Endodermal cell (in vitro differentiated cells): ENCODE data around the gene CDC42SE1. TPM values are rescaled to one million over a fixed set of nuclear protein-coding genes. Genes with fewer than 3 reads are reported as not detected.

Experiments used
- DNase-seq: peaks from one replicate; pipeline ENCODE4 v3.0.0-alpha.2; 2017
- H3K27ac ChIP-seq: 2 replicates; pipeline ENCODE4 v1.5.1; 2013; ENCODE audit warnings: mild to moderate bottlenecking, low read depth, low read length, moderate library complexity
- H3K27me3 ChIP-seq: 2 replicates; pipeline ENCODE4 v1.6.1; 2013; ENCODE audit warnings: mild to moderate bottlenecking, low read length, moderate library complexity; ENCODE audit not compliant: insufficient read depth, control insufficient read depth, poor library complexity, severe bottlenecking
- H3K36me3 ChIP-seq: 2 replicates; pipeline ENCODE4 v1.7.0; 2013; ENCODE audit warnings: mild to moderate bottlenecking, low read length, moderate library complexity; ENCODE audit not compliant: control insufficient read depth, insufficient read depth
- H3K4me1 ChIP-seq: one replicate; pipeline ENCODE4 v1.7.0; 2013; ENCODE audit warnings: low read length; ENCODE audit not compliant: control insufficient read depth, insufficient read depth
- H3K4me3 ChIP-seq: 2 replicates; pipeline ENCODE4 v1.5.1; 2013; ENCODE audit warnings: mild to moderate bottlenecking, low read length, moderate library complexity
- H3K9ac ChIP-seq: 2 replicates; pipeline ENCODE4 v1.6.1; 2013; ENCODE audit warnings: mild to moderate bottlenecking, low read length, moderate library complexity; ENCODE audit not compliant: poor library complexity, severe bottlenecking; ENCODE audit errors: extremely low read depth
- H3K9me3 ChIP-seq: 2 replicates; pipeline ENCODE4 v1.6.1; 2013; ENCODE audit warnings: mild to moderate bottlenecking, low read length, moderate library complexity; ENCODE audit not compliant: control insufficient read depth
- H3K27ac Mint-ChIP-seq: 2 replicates; pipeline ENCODE4 v1.8.0; 2020; ENCODE audit warnings: mixed read lengths
- H3K27me3 Mint-ChIP-seq: 2 replicates; pipeline ENCODE4 v1.8.0; 2021; ENCODE audit warnings: mild to moderate bottlenecking, mixed read lengths; ENCODE audit not compliant: insufficient read depth
- H3K36me3 Mint-ChIP-seq: 2 replicates; pipeline ENCODE4 v1.8.0; 2020; ENCODE audit warnings: low read depth, mixed read lengths
- H3K4me1 Mint-ChIP-seq: 2 replicates; pipeline ENCODE4 v1.8.0; 2020; ENCODE audit warnings: mixed read lengths
- H3K4me3 Mint-ChIP-seq: 2 replicates; pipeline ENCODE4 v1.8.0; 2020; ENCODE audit warnings: mild to moderate bottlenecking, moderate library complexity, mixed read lengths
- H3K9me3 Mint-ChIP-seq: 2 replicates; pipeline ENCODE4 v1.8.0; 2020; ENCODE audit warnings: mild to moderate bottlenecking, mixed read lengths
- WGBS, 2 experiments: methylation state at CpG; one replicate each; pipeline versions ENCODE4 v1.1.5 to v1.1.7; 2013; ENCODE audit warnings: missing lambda C conversion rate in 2 of 2, mixed read lengths in 1 of 2; ENCODE audit not compliant: insufficient coverage in 1 of 2, insufficient read length in 1 of 2; 5-methylcytosine and 5-hydroxymethylcytosine counted together
- total RNA-seq, 2 donors: library from RNA; stranded (reverse); fragmentation: NEBNext Ultra II Directional in 1 of 2; extraction: Animal tissue kit (Norgen Biotek cat#: 25700) in 1 of 2; gene quantifications; 2 replicates in 1 of 2; 3 replicates in 1 of 2; pipeline ENCODE4 v1.2.1, GENCODE V29; 2021
- TF ChIP-seq, protein P1 (sequence below): fragments of 200-600 bp; sonication (generic); conservative IDR thresholded peaks from 2 replicates; pipeline ENCODE4 v1.5.0; 2021; ENCODE audit warnings: antibody characterized with exemption, mild to moderate bottlenecking

CDC42SE1 gene
- total RNA-seq, 2 donors from 2014 or later = 69.8 to 74.5 TPM

GRCh38 chr1:151008244-151009205 lies 50.9 kb downstream of the CDC42SE1 start, which contains the start of gene PRUNE1:
TSS of gene PRUNE1 (plus strand) at chr1:151008449. CDS start at chr1:151008633, 184 bp downstream.
- H3K4me1 Mint-ChIP-seq = peaks cover 34% of the 10 kb centered on the region
- H3K4me3 ChIP-seq = peak within 1 kb of the TSS; percentile 97
- H3K4me3 Mint-ChIP-seq = peak within 1 kb of the TSS; percentile 98
- no peaks in the 10 kb centered on the region for H3K27me3 ChIP-seq
- 1 to 3% methylated on average over 52 to 69 of the region's 69 CpGs for WGBS, 2 experiments
- H3K9me3 ChIP-seq = no peaks in the 10 kb centered on the region
- peak within 1 kb of the TSS; percentile 85 for H3K9ac ChIP-seq
- TF ChIP-seq, protein P1, sequence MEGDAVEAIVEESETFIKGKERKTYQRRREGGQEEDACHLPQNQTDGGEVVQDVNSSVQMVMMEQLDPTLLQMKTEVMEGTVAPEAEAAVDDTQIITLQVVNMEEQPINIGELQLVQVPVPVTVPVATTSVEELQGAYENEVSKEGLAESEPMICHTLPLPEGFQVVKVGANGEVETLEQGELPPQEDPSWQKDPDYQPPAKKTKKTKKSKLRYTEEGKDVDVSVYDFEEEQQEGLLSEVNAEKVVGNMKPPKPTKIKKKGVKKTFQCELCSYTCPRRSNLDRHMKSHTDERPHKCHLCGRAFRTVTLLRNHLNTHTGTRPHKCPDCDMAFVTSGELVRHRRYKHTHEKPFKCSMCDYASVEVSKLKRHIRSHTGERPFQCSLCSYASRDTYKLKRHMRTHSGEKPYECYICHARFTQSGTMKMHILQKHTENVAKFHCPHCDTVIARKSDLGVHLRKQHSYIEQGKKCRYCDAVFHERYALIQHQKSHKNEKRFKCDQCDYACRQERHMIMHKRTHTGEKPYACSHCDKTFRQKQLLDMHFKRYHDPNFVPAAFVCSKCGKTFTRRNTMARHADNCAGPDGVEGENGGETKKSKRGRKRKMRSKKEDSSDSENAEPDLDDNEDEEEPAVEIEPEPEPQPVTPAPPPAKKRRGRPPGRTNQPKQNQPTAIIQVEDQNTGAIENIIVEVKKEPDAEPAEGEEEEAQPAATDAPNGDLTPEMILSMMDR = no peak
- H3K36me3 ChIP-seq = no peaks in the 10 kb centered on the region
- H3K4me1 ChIP-seq = peaks cover 9% of the 10 kb centered on the region
- H3K27ac ChIP-seq = peak within 1 kb of the TSS; percentile 88
- peak within 1 kb of the TSS; percentile 97 for H3K27ac Mint-ChIP-seq
- no peaks in the 10 kb centered on the region for H3K27me3 Mint-ChIP-seq
- H3K36me3 Mint-ChIP-seq = no peaks in the 10 kb centered on the region
- peak; percentile 98 for DNase-seq
- no peaks in the 10 kb centered on the region for H3K9me3 Mint-ChIP-seq

- 39 to 49% methylated on average over 3 to 4 of the region's 4 CpGs for WGBS, 2 experiments
These were observed 51.6 kb downstream of the CDC42SE1 start for GRCh38 chr1:151007853-151008243.

DNA sequence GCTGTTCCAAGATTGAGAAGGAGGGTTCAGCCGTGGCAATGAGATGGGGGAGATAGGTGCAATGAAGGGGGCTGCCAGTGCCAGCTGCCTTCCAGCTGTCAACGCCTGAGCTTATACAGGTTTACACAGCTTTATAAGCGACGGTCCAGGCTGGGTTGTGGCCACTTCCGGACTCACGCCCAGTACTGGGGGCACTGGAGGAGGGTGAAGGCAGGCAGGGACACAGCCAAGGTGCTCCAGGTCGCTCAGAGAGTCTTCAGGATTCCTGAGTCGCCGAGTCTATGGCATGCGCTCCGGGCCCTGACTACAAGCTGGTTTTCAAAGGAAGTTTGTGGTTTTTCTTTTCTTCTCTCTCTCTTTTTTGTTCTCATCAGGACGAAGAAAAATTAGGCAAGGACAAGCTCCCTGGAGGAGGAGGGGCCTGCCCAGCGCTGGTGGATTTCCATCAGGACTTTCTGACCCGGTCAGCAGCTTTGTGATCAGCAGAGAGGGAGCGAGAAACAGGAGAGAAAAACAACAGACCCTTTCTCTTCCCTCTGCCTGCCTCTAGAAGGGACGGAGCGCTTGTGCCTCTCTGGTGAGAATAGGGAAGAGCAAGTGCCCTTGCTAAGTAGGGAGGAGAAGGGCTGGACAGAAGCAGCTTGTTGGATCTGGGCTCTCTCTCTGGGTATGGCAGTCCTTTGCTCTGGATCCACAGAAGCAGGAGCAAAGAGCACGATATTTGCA lies 52.9 kb downstream of the CDC42SE1 start, which contains the start of gene MINDY1:
Gene MINDY1 (minus strand): TSS at position 576 of the 726 bp plus-strand sequence. CDS start 4,285 bp downstream, outside the sequence.
- 18 to 20% methylated on average over 10 to 18 of the region's 18 CpGs for WGBS, 2 experiments
- Histone ChIP-seq H3K9me3 (no peaks in the 10 kb centered on the region), H3K4me3 (peak within 1 kb of the TSS; percentile 97), H3K4me1 (peaks cover 9% of the 10 kb centered on the region), H3K9ac (peak within 1 kb of the TSS; percentile 85), H3K27ac (peak within 1 kb of the TSS; percentile 88), H3K36me3 (no peaks in the 10 kb centered on the region), H3K27me3 (no peaks in the 10 kb centered on the region)
- peak within 1 kb of the TSS; percentile 98 for H3K4me3 Mint-ChIP-seq
- peak within 1 kb of the TSS; percentile 96 for H3K27ac Mint-ChIP-seq
- H3K4me1 Mint-ChIP-seq = peaks cover 37% of the 10 kb centered on the region
- TF ChIP-seq, protein P1 = peak; percentile 72
- no peaks in the 10 kb centered on the region for H3K36me3 Mint-ChIP-seq
- DNase-seq = peak; percentile 91
- no peaks in the 10 kb centered on the region for H3K27me3 Mint-ChIP-seq
- H3K9me3 Mint-ChIP-seq = no peaks in the 10 kb centered on the region

More at GRCh38 chr1:151007853-151008243, 51.6 kb downstream of the CDC42SE1 start:
- Mint-ChIP-seq H3K27ac (peak overlapping the region; percentile 96), H3K4me1 (peaks cover 34% of the 10 kb centered on the region), H3K36me3 (no peaks in the 10 kb centered on the region), H3K9me3 (no peaks in the 10 kb centered on the region), H3K27me3 (no peaks in the 10 kb centered on the region), H3K4me3 (peak overlapping the region; percentile 98)
- H3K9ac ChIP-seq = peak overlapping the region; percentile 85
- no peaks in the 10 kb centered on the region for H3K27me3 ChIP-seq
- no peaks in the 10 kb centered on the region for H3K9me3 ChIP-seq
- H3K36me3 ChIP-seq = no peaks in the 10 kb centered on the region
- no peak for DNase-seq
- TF ChIP-seq, protein P1 = no peak
- peak overlapping the region; percentile 97 for H3K4me3 ChIP-seq
- H3K27ac ChIP-seq = peak overlapping the region; percentile 88
- peaks cover 9% of the 10 kb centered on the region for H3K4me1 ChIP-seq
